Fibroblast of skin of left biceps (primary cell): ENCODE data around the gene REP15.
"Not testable (repeated sequence)": the region's sequence is repeated elsewhere in the genome, so short reads cannot be mapped to it uniquely, and the experiment has no call there.

Experiments used
- DNase-seq, 2 experiments: peaks; one replicate each; pipeline ENCODE4 v3.0.0-alpha.2; 2013; ENCODE audit warnings: low read depth in 2 of 2

Gene REP15

GRCh38 chr12:27696864-27697564 is 767 bp downstream of the REP15 start:
- DNase-seq: no peak

GRCh38 chr12:27703720-27704452 is 7.6 kb downstream of the REP15 start:
- DNase-seq: peak; percentile 82 to 88

GRCh38 chr12:27705263-27705662 is 9.0 kb downstream of the REP15 start:
- no peak for DNase-seq

GRCh38 chr12:27707216-27707615 is 11.0 kb downstream of the REP15 start:
- DNase-seq: no peak

GRCh38 chr12:27709212-27709931 is 13.1 kb downstream of the REP15 start:
- DNase-seq: no peak

- peak; percentile 27 to 34 for DNase-seq
Observed at GRCh38 chr12:27709932-27710591, 13.8 kb downstream of the REP15 start.

GRCh38 chr12:27710592-27711316 is 14.5 kb downstream of the REP15 start, which contains the start of gene MRPS35:
MRPS35 (plus strand) TSS chr12:27710832; CDS start chr12:27710844, 12 bp downstream.
- peak; percentile 73 to 80 for DNase-seq

- DNase-seq: no peak
Observed at GRCh38 chr12:27711317-27711682, 15.1 kb downstream of the REP15 start.

- DNase-seq: no peak
Observed at GRCh38 chr12:27711967-27712366, 15.7 kb downstream of the REP15 start.

- no peak for DNase-seq
Observed at GRCh38 chr12:27723212-27723611, 27.0 kb downstream of the REP15 start.

GRCh38 chr12:27730097-27730588 is 33.9 kb downstream of the REP15 start:
- DNase-seq: no peak

- DNase-seq: no peak
Observed at GRCh38 chr12:27732281-27732680, 36.0 kb downstream of the REP15 start.

GRCh38 chr12:27733052-27733656 is 36.9 kb downstream of the REP15 start:
- DNase-seq: peak; percentile 2 to 8

GRCh38 chr12:27733791-27734190 is 37.5 kb downstream of the REP15 start:
- DNase-seq: no peak

GRCh38 chr12:27734321-27734720 is 38.1 kb downstream of the REP15 start:
- not testable (repeated sequence) for DNase-seq

GRCh38 chr12:27743601-27744000 is 47.4 kb downstream of the REP15 start:
- no peak for DNase-seq

GRCh38 chr12:27745734-27746133 is 49.5 kb downstream of the REP15 start:
- not testable (repeated sequence) for DNase-seq
